ENCODE measurements around the gene TSPAN15.

GRCh38 chr10:69446229-69446628, 5.0 kb upstream of the TSPAN15 start:
- TF ChIP-seq ZNF513 (tag by site-specific recombination; IDR thresholded peaks at IDR 0.05) (no peak), ZNF76 (tag by site-specific recombination; IDR thresholded peaks at IDR 0.05; ENCODE audit: borderline replicate concordance, low read depth) (no peak), CTCF (tag by site-specific recombination; IDR thresholded peaks at IDR 0.05) (no peak), ZEB2 (tag by site-specific recombination; IDR thresholded peaks at IDR 0.05) (no peak), ZBTB49 (tag by site-specific recombination; IDR thresholded peaks at IDR 0.05; ENCODE audit: low read depth) (no peak), ZBTB10 (tag by site-specific recombination; IDR thresholded peaks at IDR 0.05) (no peak), ZNF548 (tag by site-specific recombination; IDR thresholded peaks at IDR 0.05) (no peak), ZNF174 (tag by site-specific recombination; IDR thresholded peaks at IDR 0.05) (no peak), ZNF398 (tag by site-specific recombination; IDR thresholded peaks at IDR 0.05) (no peak), RBAK (tag by site-specific recombination; IDR thresholded peaks at IDR 0.05) (no peak), ZNF449 (tag by site-specific recombination; IDR thresholded peaks at IDR 0.05) (no peak), ZNF404 (tag by site-specific recombination; IDR thresholded peaks at IDR 0.05) (no peak), PRDM6 (tag by site-specific recombination; IDR thresholded peaks at IDR 0.05) (no peak)
